ENCODE measurements around the gene WFDC9.
"Not testable (repeated sequence)": the region's sequence is repeated elsewhere in the genome, so short reads cannot be mapped to it uniquely, and the experiment has no call there.

The WFDC9 gene

DNA sequence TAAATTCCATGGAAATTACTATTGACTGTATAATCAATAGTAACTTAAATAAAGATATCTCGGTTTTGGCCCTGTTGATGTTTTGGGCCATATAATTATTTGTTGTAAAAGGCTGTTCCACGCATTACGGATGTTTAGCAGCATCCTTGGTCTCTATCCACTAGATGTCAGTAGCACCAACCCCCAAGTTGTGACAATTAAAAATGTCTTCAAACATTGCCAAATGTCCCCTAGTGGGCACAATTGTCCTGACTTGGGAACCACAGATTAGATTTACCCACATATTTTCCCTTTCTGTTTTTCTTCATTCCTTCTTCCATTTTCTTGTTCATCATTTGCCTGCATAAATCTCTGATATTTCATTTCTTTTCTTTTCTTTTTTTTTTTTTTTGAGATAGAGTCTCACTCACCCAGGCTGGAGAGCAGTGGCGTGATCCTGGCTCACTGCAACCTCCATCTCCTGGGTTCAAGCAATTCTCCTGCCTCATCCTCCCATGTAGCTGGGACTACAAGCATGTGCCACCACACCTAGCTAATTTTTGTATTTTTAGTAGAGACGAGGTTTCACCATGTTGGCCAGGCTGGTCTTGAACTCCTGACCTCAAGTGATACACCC, 38.4 kb downstream of the WFDC9 start:
- no peak for DNase-seq (ENCODE audit: low read depth)

DNA sequence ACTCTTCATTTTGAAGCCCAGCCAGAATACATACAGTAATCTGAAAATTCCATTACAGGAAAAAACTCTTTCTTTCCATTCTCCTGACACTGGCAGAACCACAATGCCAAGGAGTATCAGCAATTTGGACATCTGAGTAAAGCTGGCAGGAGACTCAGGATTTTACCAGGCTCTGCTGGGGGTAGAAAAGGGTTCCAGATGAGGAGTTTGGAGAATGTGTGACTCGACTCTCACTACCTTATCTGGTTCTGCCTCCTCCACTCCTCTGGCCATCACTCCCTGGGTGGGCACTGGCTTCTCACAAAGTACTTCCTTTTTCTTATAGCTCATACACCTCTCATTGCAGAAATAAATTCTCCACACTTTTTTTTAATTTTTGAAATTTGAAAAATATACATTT, 41.4 kb downstream of the WFDC9 start:
- DNase-seq (ENCODE audit: low read depth) = no peak

DNA sequence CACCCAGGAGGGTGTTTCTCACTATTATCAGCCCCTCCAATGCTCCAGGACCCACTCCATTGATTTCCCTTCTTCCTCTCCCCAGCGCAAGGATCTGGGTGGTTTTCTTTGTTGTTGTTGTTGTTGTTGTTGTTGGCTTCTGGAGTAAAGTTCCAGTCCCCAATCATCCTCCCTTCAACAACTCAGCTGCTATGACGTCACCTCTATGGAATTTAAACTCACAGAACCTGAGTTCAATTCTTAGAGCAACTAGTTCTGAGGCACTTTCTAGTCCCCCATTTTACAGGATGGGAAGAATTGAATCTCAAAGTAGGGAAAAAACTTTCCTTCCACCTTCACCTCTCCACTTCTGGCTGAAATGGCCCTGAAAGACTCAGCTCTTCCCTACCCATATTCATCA, 42.3 kb downstream of the WFDC9 start:
- DNase-seq (ENCODE audit: low read depth) = no peak

DNA sequence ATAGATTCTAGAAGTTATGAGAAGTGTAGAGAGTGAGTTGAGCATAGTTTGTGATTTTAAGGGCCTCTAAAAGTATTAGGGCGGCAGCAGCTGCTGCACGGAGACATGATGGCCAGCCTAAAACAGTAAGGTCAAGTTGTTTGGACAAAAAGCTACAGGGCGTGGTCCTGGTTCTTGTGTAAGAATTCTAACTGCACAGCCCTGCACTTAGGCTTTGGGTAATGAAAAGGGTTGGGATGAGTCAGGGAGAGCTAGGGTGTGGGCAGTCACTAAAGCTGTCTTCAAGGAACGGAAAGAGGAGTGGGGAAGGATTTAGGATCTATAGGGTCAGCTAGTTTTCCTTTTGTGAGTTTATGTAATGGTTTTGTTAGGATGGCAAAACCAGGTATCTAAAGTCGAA, 45.1 kb downstream of the WFDC9 start:
- not testable (repeated sequence) for DNase-seq (ENCODE audit: low read depth)

DNA sequence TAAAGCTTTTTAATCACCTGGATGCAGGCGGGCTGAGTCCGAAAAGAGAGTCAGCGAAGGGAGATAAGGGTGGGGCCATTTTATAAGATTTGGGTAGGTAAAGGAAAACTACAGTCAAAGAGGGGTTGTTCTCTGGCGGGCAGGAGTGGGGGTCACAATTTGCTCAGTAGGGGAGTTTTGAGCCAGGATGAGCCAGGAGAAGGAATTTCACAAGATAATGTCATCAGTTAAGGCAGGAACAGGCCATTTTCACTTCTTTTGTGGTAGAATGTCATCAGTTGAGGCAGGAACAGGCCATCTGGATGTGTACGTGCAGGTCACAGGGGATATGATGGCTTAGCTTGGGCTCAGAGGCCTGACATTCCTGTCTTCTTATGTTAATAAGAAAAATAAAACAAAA, 46.8 kb downstream of the WFDC9 start:
- DNase-seq (ENCODE audit: low read depth) = not testable (repeated sequence)

DNA sequence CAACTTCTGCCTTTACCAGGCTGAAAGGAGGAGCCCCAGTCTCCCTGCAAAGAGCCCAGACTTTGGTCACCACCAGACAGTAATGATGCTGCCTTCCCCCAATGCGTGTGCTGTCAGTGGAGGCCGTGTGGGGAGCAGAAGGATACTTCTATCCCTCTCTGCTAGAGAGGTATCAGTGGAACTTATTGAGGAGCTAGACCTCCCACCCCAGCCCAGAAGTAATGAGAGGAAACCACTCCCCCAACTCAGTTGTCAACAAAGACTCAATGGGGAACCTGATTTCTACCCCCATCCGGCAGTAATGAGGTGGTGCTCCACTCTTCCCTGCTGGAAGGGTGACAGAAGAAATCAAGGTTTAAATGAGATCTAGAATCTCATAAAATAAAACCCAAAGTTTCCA, 47.6 kb downstream of the WFDC9 start:
- DNase-seq (ENCODE audit: low read depth) = no peak

DNA sequence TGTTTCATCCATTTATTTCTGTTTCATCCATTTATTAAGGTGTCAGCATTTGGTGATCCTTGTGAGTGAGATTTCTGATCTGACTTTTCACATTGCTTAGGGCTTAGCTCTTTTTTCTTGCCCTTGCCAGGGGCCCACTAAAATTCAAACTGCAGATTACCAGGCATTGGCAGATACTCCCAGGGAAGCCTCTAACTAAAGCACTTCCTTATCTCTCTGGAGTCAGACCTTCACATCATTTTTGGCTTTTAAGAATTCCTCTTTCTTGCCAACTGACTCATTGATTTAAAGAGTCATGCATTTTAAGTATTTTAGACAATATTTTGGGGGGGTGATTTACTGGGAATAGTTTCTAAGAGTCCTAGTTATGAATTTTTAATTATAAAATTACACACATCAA, 49.4 kb downstream of the WFDC9 start:
- DNase-seq (ENCODE audit: low read depth) = no peak

DNA sequence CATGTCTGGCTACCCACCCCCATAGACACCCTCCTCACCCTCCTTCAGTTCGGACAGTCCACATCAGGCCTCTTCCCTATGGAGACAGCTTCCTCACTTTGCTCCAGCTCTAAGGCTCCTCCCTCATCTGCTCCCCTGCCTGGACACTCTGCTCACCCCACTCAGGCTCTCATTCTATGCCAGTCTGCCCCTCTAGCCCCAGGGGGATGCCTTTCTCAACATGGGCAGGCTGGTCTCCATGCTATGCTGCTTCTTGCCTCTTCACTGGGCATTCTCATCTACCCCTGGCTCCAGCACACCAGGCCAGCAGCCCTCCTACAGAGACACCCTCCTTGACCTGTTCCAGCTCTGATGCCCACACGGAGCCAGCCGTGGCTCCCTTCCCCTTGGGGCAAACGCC, 51.9 kb downstream of the WFDC9 start, which contains the start of gene WFDC8:
Gene WFDC8 (minus strand): TSS at position 101 of the 400 bp plus-strand sequence. CDS start 37 bp downstream, at position 64.
- DNase-seq (ENCODE audit: low read depth) = no peak

DNA sequence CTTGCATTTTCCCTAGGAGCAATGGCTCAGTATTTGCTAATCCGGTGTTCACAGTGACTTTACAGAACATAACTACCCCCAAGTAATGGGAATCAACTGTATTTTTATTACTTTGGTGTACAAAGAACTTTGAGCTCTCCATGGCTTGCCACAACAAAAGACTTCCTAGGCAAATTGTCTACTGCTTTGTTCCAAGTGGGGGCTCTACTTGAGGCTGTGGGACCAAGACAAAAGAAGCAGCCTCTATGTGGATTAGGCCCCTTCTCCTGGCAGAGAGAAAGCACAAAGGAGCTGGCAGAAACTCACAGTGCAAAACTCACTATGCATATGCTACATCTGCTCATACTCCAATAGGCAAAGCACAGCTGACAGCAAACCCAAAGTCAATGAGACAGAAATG, 52.9 kb downstream of the WFDC9 start:
- no peak for DNase-seq (ENCODE audit: low read depth)

DNA sequence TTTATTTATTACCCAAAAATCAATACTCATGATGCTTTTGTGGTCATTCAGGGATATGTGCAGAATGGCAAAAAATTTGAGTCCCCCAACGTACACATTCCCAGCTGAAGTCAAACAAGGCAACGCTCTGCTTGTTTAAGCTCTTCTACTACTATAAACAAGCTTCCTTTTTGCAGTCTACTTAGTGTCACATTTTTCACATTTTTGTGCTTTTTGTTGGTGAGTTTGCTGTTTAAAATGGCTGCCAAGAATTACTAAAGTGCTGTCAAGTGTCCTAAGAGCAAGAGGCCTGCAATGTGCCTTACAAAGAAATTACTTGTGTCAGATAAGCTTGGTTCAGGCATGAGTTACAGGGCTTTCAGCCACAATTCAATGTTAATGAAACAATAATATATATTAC, 54.1 kb downstream of the WFDC9 start:
- DNase-seq (ENCODE audit: low read depth) = no peak

DNA sequence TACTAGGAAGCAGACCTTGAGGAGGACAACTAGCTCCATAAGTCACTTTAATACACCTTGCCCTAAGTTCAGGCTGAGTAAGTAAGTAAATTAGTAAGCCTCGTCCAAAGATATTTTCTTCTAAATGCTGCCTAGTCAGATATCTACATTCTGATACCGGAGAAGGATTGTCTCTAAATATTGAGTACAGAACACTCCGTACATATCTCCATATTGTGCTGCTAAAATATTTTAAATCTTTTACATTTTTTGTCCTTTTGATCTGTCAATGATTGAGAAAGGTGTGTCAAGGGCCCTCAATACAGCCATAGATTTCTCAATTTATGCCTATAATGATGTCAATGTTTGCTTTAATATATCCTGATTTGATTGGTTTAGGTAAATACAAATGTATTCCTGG, 55.2 kb downstream of the WFDC9 start:
- no peak for DNase-seq (ENCODE audit: low read depth)

DNA sequence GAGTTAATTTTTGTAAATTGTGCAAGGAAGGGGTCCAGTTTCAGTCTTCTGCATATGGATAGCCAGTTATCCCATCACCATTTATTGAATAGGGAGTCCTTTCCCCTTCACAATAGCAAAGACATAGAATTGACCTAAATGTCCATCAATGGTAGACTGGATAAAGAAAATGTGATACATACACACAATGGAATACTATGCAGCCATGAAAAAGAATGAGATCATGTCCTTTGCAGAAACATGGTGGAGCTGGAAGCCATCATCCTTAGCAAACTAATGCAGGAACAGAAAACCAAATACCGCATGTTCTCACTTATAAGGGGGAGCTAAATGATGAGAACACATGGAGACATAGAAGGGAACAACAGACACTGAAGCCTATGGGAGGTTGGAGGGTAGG, 61.4 kb downstream of the WFDC9 start:
- not testable (repeated sequence) for DNase-seq (ENCODE audit: low read depth)

DNA sequence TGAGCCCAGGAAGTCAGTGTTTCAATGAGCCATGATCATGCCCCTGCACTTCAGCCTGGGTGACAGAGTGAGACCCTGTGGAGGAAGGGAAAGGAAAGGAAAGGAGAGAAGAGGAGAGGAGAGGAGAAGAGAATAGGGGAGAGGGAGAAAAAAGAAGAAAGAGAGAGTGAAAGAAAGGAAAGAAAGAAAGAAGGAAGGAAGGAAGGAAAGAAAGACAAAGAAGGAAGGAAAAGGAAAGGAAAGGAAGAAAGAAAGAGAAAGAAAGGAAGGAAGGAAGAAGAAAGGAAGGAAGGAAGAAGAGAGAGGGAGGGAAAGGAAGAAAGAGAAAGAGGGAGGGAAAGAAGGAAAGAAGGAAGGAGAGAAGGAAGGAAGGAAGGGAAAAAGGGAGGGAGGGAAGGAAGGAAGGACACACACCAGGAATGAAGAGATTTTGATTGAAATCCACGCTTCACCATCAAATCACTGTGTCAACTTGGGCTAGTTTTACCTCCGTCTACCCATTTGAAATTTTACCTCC, 66.3 kb downstream of the WFDC9 start:
- no peak for DNase-seq (ENCODE audit: low read depth)
